ENCODE measurements around the gene GRM7.
A peak's percentile ranks its signal among the peaks of the same experiment; 100 is the strongest.

GRM7 gene

DNA sequence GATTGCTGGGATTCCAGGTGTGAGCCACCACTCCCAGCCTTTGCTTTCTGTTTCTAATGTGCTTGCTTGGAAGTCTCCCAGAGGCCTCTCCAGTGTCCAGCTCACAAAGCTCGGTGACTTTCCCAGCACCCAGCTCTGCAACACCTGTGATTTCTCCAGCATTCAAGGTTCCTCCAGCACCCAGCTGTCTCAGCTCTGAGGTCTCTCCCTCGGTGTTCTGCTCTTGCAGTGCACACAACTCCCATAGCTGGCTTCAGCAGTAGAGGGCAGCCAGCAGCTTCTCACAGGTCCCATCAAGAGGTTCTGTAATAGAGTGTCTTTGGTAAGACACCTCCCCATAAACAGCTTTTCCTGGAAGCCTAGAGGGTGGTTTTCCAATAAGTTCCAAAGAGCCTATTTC lies 75.1 kb downstream of the GRM7 start:
- Histone ChIP-seq H3K4me3 (ENCODE audit: low read depth, low read length) (no peak overlapping the region), H4K91ac (ENCODE audit: low read depth, low read length) (no peak overlapping the region), H3K79me2 (ENCODE audit: control insufficient read depth, insufficient read depth, low read length, poor library complexity) (no peaks in the 10 kb centered on the region), H4K12ac (ENCODE audit: low read depth, low read length) (no peak overlapping the region), H2AK5ac (ENCODE audit: low read length) (no peak overlapping the region), H3K27ac (ENCODE audit: low read depth, low read length) (no peak overlapping the region), H2AFZ (ENCODE audit: insufficient read depth, low read length, poor library complexity) (no peak overlapping the region), H2BK120ac (ENCODE audit: insufficient read depth, low read length, poor library complexity) (no peak overlapping the region), H3K4me2 (ENCODE audit: low read length) (no peak overlapping the region), H2BK12ac (ENCODE audit: low read length) (no peak overlapping the region), H3K36me3 (ENCODE audit: control insufficient read depth in 1 of 2, insufficient read depth in 2 of 2, low read length in 2 of 2) (no peaks in the 10 kb centered on the region), H3K27me3 (ENCODE audit: insufficient read depth, low read length) (no peaks in the 10 kb centered on the region), H4K8ac (ENCODE audit: low read depth, low read length) (no peak overlapping the region), H3K23ac (ENCODE audit: low read length) (no peak overlapping the region), H3K18ac (ENCODE audit: low read length) (no peak overlapping the region), H3K79me1 (ENCODE audit: low read length) (no peaks in the 10 kb centered on the region), H2BK5ac (ENCODE audit: low read depth, low read length, poor library complexity) (no peak overlapping the region), H3K9ac (ENCODE audit: low read length) (no peak overlapping the region), H3K4ac (ENCODE audit: low read depth, low read length) (no peak overlapping the region), H3K9me3 (ENCODE audit: insufficient read depth, low read depth, low read length) (no peaks in the 10 kb centered on the region), H3K4me1 (ENCODE audit: control insufficient read depth in 1 of 2, insufficient read depth in 2 of 2, low read length in 2 of 2) (no peaks in the 10 kb centered on the region), H3K14ac (ENCODE audit: low read length) (no peak overlapping the region)
- WGBS (ENCODE audit: extremely low coverage, insufficient coverage, insufficient read length): no CpG with 5 or more reads among the region's 2 CpGs
- DNase-seq: no peak

DNA sequence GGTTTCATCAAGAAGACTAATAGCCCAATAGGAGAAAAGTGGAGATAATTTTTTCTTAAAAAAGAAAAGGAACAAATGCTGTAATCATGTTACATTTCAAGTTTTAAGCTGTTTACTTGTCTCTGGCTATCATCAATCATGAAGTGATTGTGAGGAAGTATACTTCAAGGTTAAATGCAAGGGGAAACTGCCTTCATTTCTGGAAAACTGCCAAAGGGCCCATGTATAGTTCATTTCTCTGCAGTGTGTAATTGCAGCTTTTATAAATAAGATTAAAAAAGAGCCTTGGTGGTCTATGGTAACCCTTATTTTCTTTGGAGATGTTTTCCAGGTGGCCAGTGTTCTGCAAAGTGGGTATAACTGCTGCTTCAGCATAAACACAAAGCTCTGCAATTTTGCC lies 101.9 kb downstream of the GRM7 start:
- no peak overlapping the region for H3K4me2 ChIP-seq (ENCODE audit: low read length)
- H3K27me3 ChIP-seq (ENCODE audit: insufficient read depth, low read length): no peaks in the 10 kb centered on the region
- no peaks in the 10 kb centered on the region for H3K9me3 ChIP-seq (ENCODE audit: insufficient read depth, low read depth, low read length)
- H4K91ac ChIP-seq (ENCODE audit: low read depth, low read length): no peak overlapping the region
- H3K79me2 ChIP-seq (ENCODE audit: control insufficient read depth, insufficient read depth, low read length, poor library complexity): no peaks in the 10 kb centered on the region
- H2AFZ ChIP-seq (ENCODE audit: insufficient read depth, low read length, poor library complexity): no peak overlapping the region
- H3K23ac ChIP-seq (ENCODE audit: low read length): no peak overlapping the region
- no peak overlapping the region for H2BK12ac ChIP-seq (ENCODE audit: low read length)
- H3K4me1 ChIP-seq (ENCODE audit: control insufficient read depth in 1 of 2, insufficient read depth in 2 of 2, low read length in 2 of 2): peaks cover 0 to 3% of the 10 kb centered on the region in 2 experiments
- DNase-seq: no peak
- H3K14ac ChIP-seq (ENCODE audit: low read length): no peak overlapping the region
- H4K8ac ChIP-seq (ENCODE audit: low read depth, low read length): no peak overlapping the region
- no peak overlapping the region for H3K9ac ChIP-seq (ENCODE audit: low read length)
- no peaks in the 10 kb centered on the region for H3K79me1 ChIP-seq (ENCODE audit: low read length)
- no peak overlapping the region for H3K18ac ChIP-seq (ENCODE audit: low read length)
- H3K36me3 ChIP-seq (ENCODE audit: control insufficient read depth in 1 of 2, insufficient read depth in 2 of 2, low read length in 2 of 2): no peaks in the 10 kb centered on the region
- no peak overlapping the region for H2BK5ac ChIP-seq (ENCODE audit: low read depth, low read length, poor library complexity)
- H2BK120ac ChIP-seq (ENCODE audit: insufficient read depth, low read length, poor library complexity): no peak overlapping the region
- no peak overlapping the region for H3K4ac ChIP-seq (ENCODE audit: low read depth, low read length)
- H3K27ac ChIP-seq (ENCODE audit: low read depth, low read length): no peak overlapping the region
- H3K4me3 ChIP-seq (ENCODE audit: low read depth, low read length): no peak overlapping the region
- no peak overlapping the region for H4K12ac ChIP-seq (ENCODE audit: low read depth, low read length)
- no peak overlapping the region for H2AK5ac ChIP-seq (ENCODE audit: low read length)

DNA sequence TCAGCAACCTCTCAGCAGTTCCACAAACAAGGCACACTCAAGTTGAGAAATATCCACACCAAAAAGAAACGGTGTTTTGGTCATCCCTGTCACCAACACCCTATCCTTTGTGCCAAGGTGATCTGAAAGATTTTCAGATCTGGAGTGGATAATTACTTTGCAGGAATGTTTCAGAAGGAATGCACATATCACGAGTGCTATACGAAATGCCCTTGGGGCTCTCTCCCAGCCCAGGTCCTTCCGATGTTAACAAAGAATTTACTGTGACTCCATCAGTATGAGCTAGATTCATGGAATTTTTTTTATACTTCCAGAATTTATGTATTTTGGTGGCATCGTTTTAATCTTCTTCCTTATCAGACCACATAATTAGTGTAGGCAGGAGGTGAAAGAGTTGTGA lies 105.0 kb downstream of the GRM7 start:
- Histone ChIP-seq H2BK5ac (ENCODE audit: low read depth, low read length, poor library complexity) (no peak overlapping the region), H2BK120ac (ENCODE audit: insufficient read depth, low read length, poor library complexity) (no peak overlapping the region), H4K8ac (ENCODE audit: low read depth, low read length) (no peak overlapping the region), H2AFZ (ENCODE audit: insufficient read depth, low read length, poor library complexity) (no peak overlapping the region), H3K4me2 (ENCODE audit: low read length) (no peak overlapping the region), H3K27me3 (ENCODE audit: insufficient read depth, low read length) (no peaks in the 10 kb centered on the region), H3K4ac (ENCODE audit: low read depth, low read length) (no peak overlapping the region), H3K27ac (ENCODE audit: low read depth, low read length) (no peak overlapping the region), H4K91ac (ENCODE audit: low read depth, low read length) (no peak overlapping the region), H3K18ac (ENCODE audit: low read length) (no peak overlapping the region), H3K14ac (ENCODE audit: low read length) (no peak overlapping the region), H3K23ac (ENCODE audit: low read length) (no peak overlapping the region), H3K79me2 (ENCODE audit: control insufficient read depth, insufficient read depth, low read length, poor library complexity) (no peaks in the 10 kb centered on the region), H3K4me1 (ENCODE audit: control insufficient read depth in 1 of 2, insufficient read depth in 2 of 2, low read length in 2 of 2) (peaks cover 0 to 3% of the 10 kb centered on the region in 2 experiments), H4K12ac (ENCODE audit: low read depth, low read length) (no peak overlapping the region), H2AK5ac (ENCODE audit: low read length) (no peak overlapping the region), H3K4me3 (ENCODE audit: low read depth, low read length) (no peak overlapping the region), H2BK12ac (ENCODE audit: low read length) (no peak overlapping the region), H3K36me3 (ENCODE audit: control insufficient read depth in 1 of 2, insufficient read depth in 2 of 2, low read length in 2 of 2) (no peaks in the 10 kb centered on the region), H3K9me3 (ENCODE audit: insufficient read depth, low read depth, low read length) (no peaks in the 10 kb centered on the region), H3K9ac (ENCODE audit: low read length) (no peak overlapping the region), H3K79me1 (ENCODE audit: low read length) (no peaks in the 10 kb centered on the region)
- WGBS (ENCODE audit: extremely low coverage, insufficient coverage, insufficient read length): no CpG with 5 or more reads among the region's 5 CpGs
- DNase-seq: peak in 1 of 2 donors; percentile 5

DNA sequence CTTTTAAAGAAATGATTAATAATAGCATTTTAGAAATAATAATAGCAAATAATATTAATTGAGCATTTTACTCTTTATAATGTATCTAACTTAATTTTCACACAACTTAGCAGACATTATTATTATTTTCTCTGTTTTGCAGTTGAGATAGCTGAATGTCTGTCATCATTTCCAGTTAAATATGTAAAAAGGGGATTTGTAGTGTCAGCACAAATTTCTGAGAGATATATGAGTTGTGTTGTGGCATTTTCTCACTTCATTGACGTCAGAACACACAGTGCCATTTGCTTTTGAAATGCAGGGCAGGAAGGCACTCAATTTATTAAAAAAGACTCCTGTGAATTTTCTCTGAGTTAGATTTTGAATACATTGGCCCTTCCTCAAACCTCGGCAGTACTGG lies 111.0 kb downstream of the GRM7 start:
- H2AK5ac ChIP-seq (ENCODE audit: low read length): no peak overlapping the region
- H3K18ac ChIP-seq (ENCODE audit: low read length): no peak overlapping the region
- H3K9ac ChIP-seq (ENCODE audit: low read length): no peak overlapping the region
- H4K8ac ChIP-seq (ENCODE audit: low read depth, low read length): no peak overlapping the region
- no peak overlapping the region for H2BK12ac ChIP-seq (ENCODE audit: low read length)
- H3K4me2 ChIP-seq (ENCODE audit: low read length): no peak overlapping the region
- H2AFZ ChIP-seq (ENCODE audit: insufficient read depth, low read length, poor library complexity): no peak overlapping the region
- WGBS (ENCODE audit: extremely low coverage, insufficient coverage, insufficient read length): no CpG with 5 or more reads among the region's 2 CpGs
- H4K91ac ChIP-seq (ENCODE audit: low read depth, low read length): no peak overlapping the region
- H3K79me2 ChIP-seq (ENCODE audit: control insufficient read depth, insufficient read depth, low read length, poor library complexity): no peaks in the 10 kb centered on the region
- H2BK120ac ChIP-seq (ENCODE audit: insufficient read depth, low read length, poor library complexity): no peak overlapping the region
- H4K12ac ChIP-seq (ENCODE audit: low read depth, low read length): no peak overlapping the region
- no peak overlapping the region for H2BK5ac ChIP-seq (ENCODE audit: low read depth, low read length, poor library complexity)
- H3K4me1 ChIP-seq (ENCODE audit: control insufficient read depth in 1 of 2, insufficient read depth in 2 of 2, low read length in 2 of 2): no peaks in the 10 kb centered on the region
- H3K9me3 ChIP-seq (ENCODE audit: insufficient read depth, low read depth, low read length): no peaks in the 10 kb centered on the region
- H3K79me1 ChIP-seq (ENCODE audit: low read length): no peaks in the 10 kb centered on the region
- no peak overlapping the region for H3K27ac ChIP-seq (ENCODE audit: low read depth, low read length)
- no peak overlapping the region for H3K14ac ChIP-seq (ENCODE audit: low read length)
- H3K36me3 ChIP-seq (ENCODE audit: control insufficient read depth in 1 of 2, insufficient read depth in 2 of 2, low read length in 2 of 2): no peaks in the 10 kb centered on the region
- no peaks in the 10 kb centered on the region for H3K27me3 ChIP-seq (ENCODE audit: insufficient read depth, low read length)
- no peak overlapping the region for H3K4ac ChIP-seq (ENCODE audit: low read depth, low read length)
- no peak overlapping the region for H3K4me3 ChIP-seq (ENCODE audit: low read depth, low read length)
- DNase-seq: no peak
- H3K23ac ChIP-seq (ENCODE audit: low read length): no peak overlapping the region
